GM23338 (cell line): ENCODE measurements around the gene ROCK1. TPM values are rescaled to one million over a fixed set of nuclear protein-coding genes. Genes with fewer than 3 reads are reported as not detected.
A peak's percentile ranks its signal among the peaks of the same experiment; 100 is the strongest.

Source experiments
- ATAC-seq: fragments of 200-7000 bp; cut with Tn5 transposase; 3 replicates; pipeline ENCODE4 v1.9.1; 2020
- DNase-seq: peaks from one replicate; pipeline ENCODE4 v3.0.0-alpha.2; 2015; ENCODE audit warnings: low spot score
- H2AFZ ChIP-seq: fragments of 200-600 bp; sonication (generic); 2 replicates; pipeline ENCODE4 v1.8.0; 2016; ENCODE audit warnings: antibody characterized with exemption, mild to moderate bottlenecking, moderate library complexity
- H3F3A ChIP-seq: fragments of 200-600 bp; sonication (generic); replicated peaks from 2 replicates; pipeline ENCODE4 v1.8.0; 2017; ENCODE audit warnings: antibody characterized with exemption, mixed run types, low read depth
- H3K27ac ChIP-seq: fragments of 200-600 bp; sonication (generic); 2 replicates; pipeline ENCODE4 v1.6.1; 2016; ENCODE audit warnings: low read depth
- H3K27me3 ChIP-seq: fragments of 200-600 bp; sonication (generic); 2 replicates; pipeline ENCODE4 v1.8.0; 2016; ENCODE audit warnings: mild to moderate bottlenecking, mixed run types, moderate library complexity; ENCODE audit not compliant: insufficient read depth
- H3K36me3 ChIP-seq: fragments of 200-600 bp; sonication (generic); 2 replicates; pipeline ENCODE4 v1.8.0; 2016; ENCODE audit warnings: mild to moderate bottlenecking; ENCODE audit not compliant: insufficient read depth
- H3K4me1 ChIP-seq: fragments of 200-600 bp; sonication (generic); 2 replicates; pipeline ENCODE4 v1.8.0; 2016; ENCODE audit warnings: mild to moderate bottlenecking, moderate library complexity; ENCODE audit not compliant: insufficient read depth
- H3K4me2 ChIP-seq: fragments of 200-600 bp; sonication (generic); 2 replicates; pipeline ENCODE4 v1.7.1; 2017; ENCODE audit warnings: mixed run types
- H3K4me3 ChIP-seq: fragments of 200-600 bp; sonication (generic); 2 replicates; pipeline ENCODE4 v1.6.1; 2016; ENCODE audit warnings: mixed run types
- H3K79me2 ChIP-seq: fragments of 200-600 bp; sonication (generic); replicated peaks from 2 replicates; pipeline ENCODE4 v1.8.0; 2017; ENCODE audit warnings: mild to moderate bottlenecking; ENCODE audit not compliant: insufficient read depth
- H3K9me2 ChIP-seq: fragments of 200-600 bp; sonication (generic); 2 replicates; pipeline ENCODE4 v1.8.0; 2017; ENCODE audit not compliant: insufficient read depth
- H4K20me1 ChIP-seq: fragments of 200-600 bp; sonication (generic); replicated peaks from 2 replicates; pipeline ENCODE4 v1.8.0; 2017; ENCODE audit warnings: mild to moderate bottlenecking; ENCODE audit not compliant: insufficient read depth
- H3K27ac Mint-ChIP-seq: 2 replicates; pipeline ENCODE4 v1.8.0; 2020; ENCODE audit warnings: inconsistent platforms, mild to moderate bottlenecking, moderate library complexity, mixed read lengths
- H3K27me3 Mint-ChIP-seq: 3 replicates; pipeline ENCODE4 v1.8.0; 2022; ENCODE audit warnings: low read depth, mild to moderate bottlenecking, moderate library complexity, mixed read lengths, inconsistent platforms; ENCODE audit not compliant: insufficient read depth, poor library complexity
- H3K36me3 Mint-ChIP-seq: 3 replicates; pipeline ENCODE4 v1.8.0; 2021; ENCODE audit warnings: low read depth, mild to moderate bottlenecking, inconsistent platforms, moderate library complexity, mixed read lengths
- H3K4me1 Mint-ChIP-seq: 3 replicates; pipeline ENCODE4 v1.8.0; 2020; ENCODE audit warnings: mild to moderate bottlenecking, inconsistent platforms, mixed read lengths
- H3K4me3 Mint-ChIP-seq: 3 replicates; pipeline ENCODE4 v1.8.0; 2021; ENCODE audit warnings: moderate library complexity, mild to moderate bottlenecking, inconsistent platforms, mixed read lengths
- H3K9me3 Mint-ChIP-seq: 3 replicates; pipeline ENCODE4 v1.8.0; 2020; ENCODE audit warnings: moderate library complexity, mild to moderate bottlenecking, inconsistent platforms, mixed read lengths
- CTCF ChIP-seq, 2 experiments: fragments of 200-600 bp in 1 of 2; sonication (generic) in 1 of 2; conservative IDR thresholded peaks; 2 replicates each; pipeline versions ENCODE4 v1.5.1 to v1.6.1; 2016 to 2017; ENCODE audit warnings: antibody characterized with exemption in 2 of 2, low read depth in 2 of 2, mild to moderate bottlenecking in 2 of 2, moderate library complexity in 1 of 2
- ETS1 ChIP-seq: IDR thresholded peaks from 2 replicates; pipeline ENCODE4 v1.6.1; 2016; ENCODE audit warnings: antibody characterized with exemption
- EZH2 ChIP-seq: fragments of 200-600 bp; sonication (generic); IDR thresholded peaks from one replicate; pipeline ENCODE4 v1.8.0; 2017; ENCODE audit warnings: antibody characterized with exemption, mild to moderate bottlenecking, low read depth; ENCODE audit not compliant: unreplicated experiment
- EZH2phosphoT487 ChIP-seq: fragments of 200-600 bp; sonication (generic); IDR thresholded peaks from one replicate; pipeline ENCODE4 v1.8.1; 2018; ENCODE audit warnings: antibody characterized with exemption; ENCODE audit not compliant: unreplicated experiment
- JUNB ChIP-seq: IDR thresholded peaks from one replicate; pipeline ENCODE4 v1.6.1; 2016; ENCODE audit warnings: antibody characterized with exemption; ENCODE audit not compliant: unreplicated experiment
- NANOG ChIP-seq: IDR thresholded peaks from 2 replicates; pipeline ENCODE4 v1.6.1; 2016; ENCODE audit warnings: antibody characterized with exemption, borderline replicate concordance
- REST ChIP-seq: IDR thresholded peaks from one replicate; pipeline ENCODE4 v1.6.1; 2018; ENCODE audit warnings: antibody characterized with exemption; ENCODE audit not compliant: unreplicated experiment
- STAT1 ChIP-seq: IDR thresholded peaks from one replicate; pipeline ENCODE4 v1.6.1; 2016; ENCODE audit warnings: antibody characterized with exemption; ENCODE audit not compliant: unreplicated experiment
- ZNF462 ChIP-seq: fragments of 250-450 bp; sonication (Bioruptor Pico); IDR thresholded peaks from 2 replicates; pipeline ENCODE4 v1.5.0; 2020; ENCODE audit warnings: mild to moderate bottlenecking, moderate library complexity
- polyA plus RNA-seq: library from polyadenylated mRNA; unstranded; fragments of >200 nt; fragmentation: Nextera tagmentation; extraction: Ambion mirVana; gene quantifications from 2 replicates; pipeline ENCODE4 v1.2.1, GENCODE V29; 2016
- total RNA-seq: library from RNA; depleted of rRNA; stranded (reverse); fragments of >200 nt; shearing (Covaris generic); gene quantifications from 2 replicates; pipeline ENCODE4 v1.2.3, GENCODE V29; 2014

Gene ROCK1
- total and polyA plus RNA-seq, 2 experiments from 2014 or later: 37.2 to 42.8 TPM

- Histone ChIP-seq H3K27me3 (no peaks in the 10 kb centered on the region), H3K79me2 (peaks cover 100% of the 10 kb centered on the region), H3K4me1 (peaks cover 8% of the 10 kb centered on the region), H3K36me3 (no peaks in the 10 kb centered on the region), H3K4me2 (no peak overlapping the region), H2AFZ (no peak overlapping the region), H4K20me1 (peaks cover 27% of the 10 kb centered on the region), H3K4me3 (no peak overlapping the region), H3F3A (no peaks in the 10 kb centered on the region), H3K27ac (no peak overlapping the region), H3K9me2 (no peaks in the 10 kb centered on the region)
- H3K36me3 Mint-ChIP-seq: no peaks in the 10 kb centered on the region
- H3K9me3 Mint-ChIP-seq: no peaks in the 10 kb centered on the region
- no peak overlapping the region for H3K27ac Mint-ChIP-seq
- ATAC-seq (peak; percentile 66), DNase-seq (peak; percentile 30)
- H3K4me1 Mint-ChIP-seq: peaks cover 17% of the 10 kb centered on the region
- no peaks in the 10 kb centered on the region for H3K27me3 Mint-ChIP-seq
- H3K4me3 Mint-ChIP-seq: no peak overlapping the region
- no peak for TF ChIP-seq CTCF (conservative IDR thresholded peaks at IDR 0.05; ENCODE audit: low read depth in 2 of 2)
- TF ChIP-seq EZH2: no peak
- no peak for TF ChIP-seq ZNF462 (CRISPR knock-in tag)
- TF ChIP-seq REST: no peak
- TF ChIP-seq NANOG: no peak
- TF ChIP-seq ETS1: no peak
- no peak for TF ChIP-seq STAT1
- no peak for TF ChIP-seq EZH2phosphoT487
- TF ChIP-seq JUNB: no peak
These were observed 10.9 kb downstream of the ROCK1 start for GRCh38 chr18:21100678-21101077.
